ELF-1 (cell line): ENCODE results near the gene GRIA2.
"Not testable (repeated sequence)": the region's sequence is repeated elsewhere in the genome, so short reads cannot be mapped to it uniquely, and the experiment has no call there.

Experiments used
- DNase-seq: peaks from one replicate; pipeline ENCODE4 v3.0.0-alpha.2; 2016; ENCODE audit warnings: low read depth, low spot score

Gene GRIA2

DNA sequence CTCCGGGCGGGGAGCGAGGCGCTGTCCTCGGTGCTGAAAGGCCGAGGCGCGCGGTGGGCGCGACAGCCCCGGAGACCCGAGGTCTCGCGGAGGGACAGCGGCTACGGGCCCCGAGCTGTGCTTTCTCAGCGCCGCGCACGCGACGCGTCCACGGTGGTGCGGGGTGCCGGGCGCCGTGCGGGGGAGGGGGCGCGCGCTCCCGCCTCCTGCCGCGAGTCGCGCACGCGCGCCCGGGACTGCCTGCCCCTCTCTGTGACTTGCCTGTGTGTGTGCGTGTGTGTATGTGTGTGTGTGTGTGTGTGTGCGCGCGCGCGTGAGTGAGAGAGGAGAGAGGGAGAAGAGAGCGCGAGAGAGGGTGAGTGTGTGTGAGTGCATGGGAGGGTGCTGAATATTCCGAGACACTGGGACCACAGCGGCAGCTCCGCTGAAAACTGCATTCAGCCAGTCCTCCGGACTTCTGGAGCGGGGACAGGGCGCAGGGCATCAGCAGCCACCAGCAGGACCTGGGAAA, at the start of gene GRIA2:
GRIA2 (plus strand) TSS at position 358 of the 511 bp plus-strand sequence. CDS start 315 bp downstream, outside the sequence.
- peak; percentile 83 for DNase-seq

GRCh38 chr4:157172011-157172410, 48.5 kb upstream of the GRIA2 start:
- DNase-seq = no peak

GRCh38 chr4:157180268-157180667, 40.3 kb upstream of the GRIA2 start:
- DNase-seq = not testable (repeated sequence)

GRCh38 chr4:157184300-157184699, 36.2 kb upstream of the GRIA2 start:
- DNase-seq = no peak

- no peak for DNase-seq
Measured at GRCh38 chr4:157185363-157185762, 35.2 kb upstream of the GRIA2 start.

GRCh38 chr4:157195374-157195773, 25.2 kb upstream of the GRIA2 start:
- DNase-seq = no peak

GRCh38 chr4:157196046-157196445, 24.5 kb upstream of the GRIA2 start:
- DNase-seq = no peak

DNA sequence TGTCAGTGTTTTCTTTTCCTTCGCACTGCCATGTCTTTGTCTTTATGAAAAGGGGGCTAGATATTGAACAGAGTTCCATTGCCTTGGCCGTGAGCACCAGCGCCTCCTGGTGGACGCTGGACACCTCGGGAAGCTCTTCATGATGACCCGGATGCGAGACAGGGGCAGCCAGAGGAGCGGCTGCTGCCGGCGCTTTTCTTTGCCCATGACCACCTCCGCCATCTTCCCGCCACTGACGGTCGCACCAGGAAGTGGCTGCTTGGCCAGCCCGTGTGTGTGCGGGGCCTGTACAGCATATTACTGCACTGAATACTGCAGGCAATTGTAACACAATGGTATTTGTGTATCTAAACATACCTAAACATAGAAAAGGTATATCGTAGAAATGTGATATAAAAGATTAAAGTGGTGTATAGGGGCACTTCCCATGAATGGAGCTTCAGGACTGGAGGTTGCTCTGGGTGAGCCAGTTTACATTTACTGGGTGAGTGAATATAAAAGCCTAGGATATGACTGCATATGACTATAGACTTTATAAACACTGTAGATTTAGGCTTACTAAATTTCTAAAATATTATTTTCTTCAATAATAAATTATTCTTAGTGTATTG, 15.8 kb upstream of the GRIA2 start:
- DNase-seq = peak; percentile 70

GRCh38 chr4:157217708-157218107, 2.8 kb upstream of the GRIA2 start:
- DNase-seq = no peak

GRCh38 chr4:157219711-157220370, 687 bp upstream of the GRIA2 start:
- no peak for DNase-seq

DNA sequence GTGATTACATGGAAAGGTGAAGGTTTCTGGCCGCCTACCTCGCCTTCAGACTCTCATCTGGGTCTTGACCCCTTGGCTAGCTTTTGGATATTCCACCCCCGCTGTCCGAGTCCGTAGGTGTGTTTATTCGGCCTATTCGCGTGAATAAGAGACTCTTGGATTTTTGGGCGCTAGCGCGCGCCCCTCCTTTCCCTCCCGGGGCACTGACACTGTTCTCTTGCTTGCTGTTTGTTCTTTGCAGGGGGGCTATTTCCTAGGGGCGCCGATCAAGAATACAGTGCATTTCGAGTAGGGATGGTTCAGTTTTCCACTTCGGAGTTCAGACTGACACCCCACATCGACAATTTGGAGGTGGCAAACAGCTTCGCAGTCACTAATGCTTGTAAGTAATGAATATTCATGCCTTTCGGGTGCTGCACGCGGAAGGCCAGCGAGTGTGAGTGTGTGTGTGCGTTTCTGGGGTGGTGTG, 932 bp downstream of the GRIA2 start:
- no peak for DNase-seq

- peak; percentile 62 for DNase-seq
Measured at GRCh38 chr4:157221895-157222770, 1.6 kb downstream of the GRIA2 start.

DNA sequence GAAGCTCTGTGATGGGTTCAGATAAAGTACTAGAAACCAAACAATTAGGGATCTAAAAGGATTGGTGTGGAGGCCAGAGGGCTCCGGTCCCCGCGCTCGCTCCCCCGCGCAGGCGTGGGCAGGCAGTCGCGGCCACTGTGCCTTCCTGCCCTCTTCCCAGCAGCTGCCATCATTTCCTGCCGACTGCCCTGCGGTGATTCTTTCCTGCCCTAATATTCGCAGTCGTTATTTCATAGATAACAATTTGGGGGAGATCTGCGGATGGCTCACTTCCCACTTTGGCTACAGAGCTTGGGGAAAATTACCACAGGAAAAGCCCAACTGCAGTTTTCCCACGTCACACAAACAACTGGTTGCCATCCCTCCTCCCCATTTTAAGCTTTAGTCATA, 2.2 kb downstream of the GRIA2 start:
- no peak for DNase-seq

- DNase-seq = no peak
Measured at GRCh38 chr4:157223456-157223855, 2.9 kb downstream of the GRIA2 start.

GRCh38 chr4:157225096-157225495, 4.6 kb downstream of the GRIA2 start:
- DNase-seq = no peak

DNA sequence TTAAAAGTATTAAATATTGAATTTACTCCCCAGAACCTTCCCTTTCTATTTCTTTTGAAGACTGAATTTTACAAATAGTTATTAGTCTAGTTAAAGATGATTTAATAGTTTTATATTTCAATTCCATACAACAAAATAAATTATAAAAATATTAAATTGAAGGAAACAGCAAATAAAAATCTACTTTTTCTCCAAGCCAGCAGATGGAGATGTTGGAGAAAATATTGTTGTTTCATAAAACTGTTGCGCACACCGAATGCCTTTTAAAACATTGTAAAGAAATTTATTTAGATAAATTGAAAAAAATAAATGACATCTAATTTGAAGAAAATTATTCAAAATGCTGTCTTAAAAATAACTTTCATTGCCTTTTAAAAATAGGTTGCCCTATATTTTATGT, 5.5 kb downstream of the GRIA2 start:
- no peak for DNase-seq

DNA sequence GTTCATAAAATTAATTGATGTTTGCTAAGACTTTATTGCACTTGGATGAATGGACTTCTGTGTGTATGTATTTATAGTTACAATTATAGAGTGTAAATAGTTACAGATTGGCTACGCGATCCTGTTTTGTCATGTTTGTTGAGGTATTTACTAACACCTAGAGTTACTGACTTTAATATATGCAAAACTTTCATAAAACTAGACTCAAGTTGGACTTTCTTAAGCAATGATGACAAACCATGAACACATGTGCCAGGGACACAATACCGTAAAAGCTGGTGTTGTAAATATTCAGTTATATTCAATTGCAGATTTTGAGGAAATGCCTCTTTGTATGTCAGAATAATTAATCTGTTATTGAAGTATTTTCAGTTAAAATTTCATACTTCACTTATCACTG, 6.1 kb downstream of the GRIA2 start:
- DNase-seq = no peak

DNA sequence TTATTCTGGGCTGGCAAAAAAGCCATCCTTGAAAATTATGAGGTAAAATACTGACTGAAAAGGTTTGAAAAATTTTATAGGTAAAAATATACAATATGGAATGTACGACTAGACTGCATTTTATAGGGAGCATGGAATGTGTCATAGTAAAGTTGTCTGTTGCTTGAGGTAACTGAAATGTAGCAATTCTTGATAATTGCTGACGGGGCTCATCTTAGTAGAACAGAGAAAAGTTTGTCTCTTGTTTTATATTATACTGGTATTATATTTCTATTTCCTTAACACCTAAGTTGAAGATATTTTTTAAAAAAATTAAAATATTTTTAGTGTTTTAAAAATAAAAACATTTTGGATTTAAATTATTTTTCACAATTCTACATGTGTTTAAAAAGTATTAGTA, 11.0 kb downstream of the GRIA2 start:
- DNase-seq = no peak

GRCh38 chr4:157242871-157243270, 22.3 kb downstream of the GRIA2 start:
- no peak for DNase-seq

DNA sequence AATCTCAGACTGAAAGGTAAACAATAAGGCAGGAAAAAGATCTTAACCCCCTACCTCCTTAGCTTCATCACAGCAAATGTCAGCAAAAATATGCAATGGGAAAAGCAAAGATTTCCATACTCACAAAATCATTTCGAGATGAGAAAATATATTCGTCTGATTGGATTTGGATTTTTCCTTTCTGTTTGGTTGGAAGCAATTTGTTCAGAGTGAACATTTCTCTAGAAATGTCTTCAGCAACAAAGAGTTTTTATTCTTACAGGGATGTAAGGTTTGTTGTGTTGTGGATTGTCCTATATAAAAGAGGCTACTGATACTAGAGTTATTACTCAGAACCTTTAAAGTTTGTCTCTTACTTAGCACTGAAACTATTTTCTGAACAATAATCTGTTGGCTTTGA, 23.8 kb downstream of the GRIA2 start:
- DNase-seq = no peak

- no peak for DNase-seq
Measured at GRCh38 chr4:157245351-157245750, 24.8 kb downstream of the GRIA2 start.

GRCh38 chr4:157246964-157247363, 26.4 kb downstream of the GRIA2 start:
- DNase-seq = no peak
